Measurements from ENCODE around the gene IQSEC1. TPM values are rescaled to one million over a fixed set of nuclear protein-coding genes. Genes with fewer than 3 reads are reported as not detected.

The IQSEC1 gene
- total and polyA plus RNA-seq, 2 donors (not counting 1 experiment from before 2014, with no cell fraction given) = 96.7 to 222 TPM

DNA sequence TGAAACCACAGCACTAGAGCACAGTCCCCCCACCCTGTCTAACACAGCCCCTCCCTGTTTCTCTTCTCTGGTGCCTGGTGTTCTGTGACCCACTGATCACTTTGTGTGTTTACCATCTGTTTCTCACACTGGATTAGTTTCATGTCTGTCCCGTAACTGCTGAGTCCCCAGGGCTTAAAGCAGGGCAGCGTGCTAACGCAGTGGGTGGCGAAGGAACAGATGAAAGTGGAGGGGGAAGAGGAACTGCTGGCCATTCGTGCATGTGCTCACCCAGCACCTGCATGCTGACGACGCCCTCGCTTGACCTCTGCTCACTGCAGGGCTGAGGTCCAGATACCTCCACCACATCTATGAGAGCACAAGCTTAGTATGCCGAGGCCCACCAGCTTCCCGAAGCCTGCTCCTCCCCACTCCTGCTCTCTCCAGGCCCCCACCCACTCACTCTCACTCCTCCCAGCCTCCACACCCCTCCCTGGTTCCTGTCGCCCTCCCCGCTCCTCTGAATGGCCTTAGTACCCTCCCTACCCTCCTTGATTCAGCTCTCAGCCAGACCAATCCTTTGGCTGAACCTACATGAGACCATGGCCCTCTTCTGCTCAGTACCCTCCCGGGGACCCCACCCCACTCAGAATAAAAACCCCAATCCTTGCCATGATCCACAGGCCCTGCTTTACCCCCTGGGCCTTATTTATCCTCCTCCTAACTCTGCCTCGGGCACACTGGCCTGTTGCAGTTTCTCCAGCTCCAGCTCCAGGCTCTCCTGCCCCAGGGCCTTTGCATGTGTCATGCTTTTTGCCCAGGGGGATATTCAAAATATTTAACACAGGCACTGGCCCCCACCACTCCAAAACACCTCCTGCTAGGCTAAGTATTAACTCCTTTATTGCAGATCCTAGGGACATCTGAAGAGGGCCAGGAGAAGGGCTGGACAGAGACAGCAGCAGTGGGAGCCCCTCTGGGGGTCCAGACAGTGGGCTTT is 15.1 kb upstream of the IQSEC1 start:
- H2AFZ ChIP-seq (ENCODE audit: insufficient read depth, low read depth, low read length, poor library complexity, severe bottlenecking) = peak overlapping the region; percentile 1
- H3K4me1 Mint-ChIP-seq = peaks cover 84% of the 10 kb centered on the region
- no peaks in the 10 kb centered on the region for H3K36me3 ChIP-seq (replicated peaks in 1 of 2; ENCODE audit: control extremely low read depth in 1 of 2, control insufficient read depth in 1 of 2, extremely low read depth in 1 of 2, insufficient read depth in 2 of 2, low read length in 1 of 2)
- peaks cover 73 to 84% of the 10 kb centered on the region in 2 donors for H3K4me1 ChIP-seq (ENCODE audit: control insufficient read depth in 2 of 2, insufficient read depth in 2 of 2, low read length in 2 of 2)
- DNase-seq (peak; percentile 89), ATAC-seq (ENCODE audit: low read depth) (peak; percentile 72)
- ChIA-PET POLR2A (interaction anchor here (0.8 to 2.8 kb wide), 10 partner anchors 21 to 364 kb away, joined by 3 to 13 read pairs (median 6); no protein-coding TSS in a partner anchor), CTCF (interaction anchor here (1.0 to 6.4 kb wide), 7 partner anchors 22 to 364 kb away, joined by 3 to 114 read pairs (median 3); no protein-coding TSS in a partner anchor)
- intact Hi-C loops (cut with micrococcal nuclease) = loop anchor here (1.0 to 5.0 kb wide), 7 partner anchors 15 to 244 kb away; partner anchors contain the start of gene IQSEC1
- TF ChIP-seq EZH2 (IDR thresholded peaks at IDR 0.05; ENCODE audit: borderline replicate concordance, insufficient read depth, low read depth, low read length, poor library complexity, severe bottlenecking) = no peak
- TF ChIP-seq, protein P1, sequence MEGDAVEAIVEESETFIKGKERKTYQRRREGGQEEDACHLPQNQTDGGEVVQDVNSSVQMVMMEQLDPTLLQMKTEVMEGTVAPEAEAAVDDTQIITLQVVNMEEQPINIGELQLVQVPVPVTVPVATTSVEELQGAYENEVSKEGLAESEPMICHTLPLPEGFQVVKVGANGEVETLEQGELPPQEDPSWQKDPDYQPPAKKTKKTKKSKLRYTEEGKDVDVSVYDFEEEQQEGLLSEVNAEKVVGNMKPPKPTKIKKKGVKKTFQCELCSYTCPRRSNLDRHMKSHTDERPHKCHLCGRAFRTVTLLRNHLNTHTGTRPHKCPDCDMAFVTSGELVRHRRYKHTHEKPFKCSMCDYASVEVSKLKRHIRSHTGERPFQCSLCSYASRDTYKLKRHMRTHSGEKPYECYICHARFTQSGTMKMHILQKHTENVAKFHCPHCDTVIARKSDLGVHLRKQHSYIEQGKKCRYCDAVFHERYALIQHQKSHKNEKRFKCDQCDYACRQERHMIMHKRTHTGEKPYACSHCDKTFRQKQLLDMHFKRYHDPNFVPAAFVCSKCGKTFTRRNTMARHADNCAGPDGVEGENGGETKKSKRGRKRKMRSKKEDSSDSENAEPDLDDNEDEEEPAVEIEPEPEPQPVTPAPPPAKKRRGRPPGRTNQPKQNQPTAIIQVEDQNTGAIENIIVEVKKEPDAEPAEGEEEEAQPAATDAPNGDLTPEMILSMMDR (IDR thresholded peaks at IDR 0.05) = no peak
- H3K9me3 Mint-ChIP-seq (ENCODE audit: insufficient read depth) = no peaks in the 10 kb centered on the region
- WGBS (ENCODE audit: insufficient coverage) = 19% methylated on average over 13 of the region's 14 CpGs
- H3K27me3 Mint-ChIP-seq = no peaks in the 10 kb centered on the region
- H3K27me3 ChIP-seq (replicated peaks in 1 of 4; ENCODE audit: control extremely low read depth in 1 of 4, control insufficient read depth in 3 of 4, insufficient read depth in 4 of 4, low read length in 3 of 4) = peaks cover 0 to 2% (median 0%) of the 10 kb centered on the region in 4 experiments
- peak overlapping the region in 1 of 5 experiments; percentile 2 for H3K4me3 ChIP-seq (ENCODE audit: control extremely low read depth in 1 of 5, extremely low read depth in 1 of 5, insufficient read depth in 1 of 5, low read depth in 2 of 5, low read length in 4 of 5)
- peak overlapping the region; percentile 66 for H3K4me2 ChIP-seq (replicated peaks; ENCODE audit: low read depth, low read length, poor library complexity, severe bottlenecking)
- H3K27ac Mint-ChIP-seq = peak overlapping the region; percentile 96
- peaks cover 16% of the 10 kb centered on the region for H3K79me2 ChIP-seq (ENCODE audit: control insufficient read depth, insufficient read depth, low read length)
- peaks cover 0 to 20% (median 0%) of the 10 kb centered on the region in 3 donors for H3K9me3 ChIP-seq (ENCODE audit: control extremely low read depth in 1 of 3, control insufficient read depth in 2 of 3, insufficient read depth in 1 of 3, low read length in 2 of 3)
- H3K27ac ChIP-seq (ENCODE audit: low read length in 2 of 2) = peak overlapping the region; percentile 86 to 94
- no peaks in the 10 kb centered on the region for H4K20me1 ChIP-seq (ENCODE audit: control insufficient read depth, insufficient read depth, low read length, poor library complexity, severe bottlenecking)
- peak overlapping the region; percentile 83 for H3K4me3 Mint-ChIP-seq
- peak overlapping the region; percentile 21 for H3K9ac ChIP-seq (ENCODE audit: low read length)
